ENCODE data around the gene INPP4B.

Gene INPP4B

DNA sequence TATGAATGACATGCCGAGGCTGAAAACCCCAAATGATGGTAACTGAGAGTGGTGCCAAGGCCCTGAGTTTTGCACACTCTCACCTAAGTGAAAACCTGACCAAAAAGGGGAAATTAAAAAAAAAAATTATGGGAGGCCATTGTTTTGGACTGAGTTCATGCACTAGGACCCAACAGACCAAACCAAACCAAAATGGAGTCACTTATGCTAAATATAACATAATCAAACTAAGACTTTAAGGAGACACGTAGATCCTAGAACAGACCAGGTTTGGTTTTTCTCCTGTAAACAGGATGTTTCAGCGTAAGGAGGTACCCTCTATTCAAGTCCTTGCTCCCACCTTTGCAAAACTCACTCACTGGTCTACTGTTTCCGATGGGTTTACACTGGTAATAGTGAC lies 453.0 kb downstream of the INPP4B start:
- no peak overlapping the region for H3K23ac ChIP-seq (ENCODE audit: low read length in 2 of 2)
- no peaks in the 10 kb centered on the region for H3K9me3 ChIP-seq (ENCODE audit: control insufficient read depth, low read length)
- no peaks in the 10 kb centered on the region for H3K36me3 ChIP-seq (ENCODE audit: control insufficient read depth in 1 of 2, insufficient read depth in 2 of 2, low read depth in 1 of 2, low read length in 2 of 2)
- H3K79me1 ChIP-seq (replicated peaks; ENCODE audit: low read length, poor library complexity, severe bottlenecking) = peaks cover 10% of the 10 kb centered on the region
- no peak overlapping the region for H3K4me3 ChIP-seq (ENCODE audit: insufficient read depth in 1 of 2, low read depth in 1 of 2, low read length in 2 of 2)
- WGBS = 71% methylated on average over 4 of the region's 4 CpGs
- H3K4me2 ChIP-seq (ENCODE audit: low read length, poor library complexity, severe bottlenecking) = no peak overlapping the region
- H2AFZ ChIP-seq (ENCODE audit: low read depth, low read length) = no peak overlapping the region
- H3K14ac ChIP-seq (ENCODE audit: low read length in 2 of 2) = no peak overlapping the region
- H3K9ac ChIP-seq (ENCODE audit: low read length) = no peak overlapping the region
- H3K27me3 ChIP-seq (ENCODE audit: control insufficient read depth in 1 of 2, insufficient read depth in 1 of 2, low read length in 2 of 2) = no peaks in the 10 kb centered on the region
- H3K4me1 ChIP-seq (ENCODE audit: control insufficient read depth, insufficient read depth, low read depth, low read length) = no peaks in the 10 kb centered on the region
- H3K27ac ChIP-seq (ENCODE audit: low read length, poor library complexity, severe bottlenecking) = no peak overlapping the region
- H3K18ac ChIP-seq (ENCODE audit: low read depth in 1 of 2, low read length in 2 of 2) = no peak overlapping the region
- DNase-seq = no peak
- H2BK12ac ChIP-seq (ENCODE audit: low read length in 2 of 2) = no peak overlapping the region
- H2BK15ac ChIP-seq (ENCODE audit: low read depth, poor library complexity, severe bottlenecking) = no peak overlapping the region
- H3K4ac ChIP-seq (ENCODE audit: low read depth in 1 of 2, low read length in 2 of 2) = no peak overlapping the region
- H4K8ac ChIP-seq (ENCODE audit: low read length) = no peak overlapping the region
- no peak overlapping the region for H2AK5ac ChIP-seq (ENCODE audit: low read length, severe bottlenecking)
- H2BK120ac ChIP-seq (ENCODE audit: low read depth, low read length) = no peak overlapping the region
- no peak overlapping the region for H2BK5ac ChIP-seq (ENCODE audit: low read depth, low read length, poor library complexity, severe bottlenecking)
- no peak overlapping the region for H4K91ac ChIP-seq (ENCODE audit: low read length)

DNA sequence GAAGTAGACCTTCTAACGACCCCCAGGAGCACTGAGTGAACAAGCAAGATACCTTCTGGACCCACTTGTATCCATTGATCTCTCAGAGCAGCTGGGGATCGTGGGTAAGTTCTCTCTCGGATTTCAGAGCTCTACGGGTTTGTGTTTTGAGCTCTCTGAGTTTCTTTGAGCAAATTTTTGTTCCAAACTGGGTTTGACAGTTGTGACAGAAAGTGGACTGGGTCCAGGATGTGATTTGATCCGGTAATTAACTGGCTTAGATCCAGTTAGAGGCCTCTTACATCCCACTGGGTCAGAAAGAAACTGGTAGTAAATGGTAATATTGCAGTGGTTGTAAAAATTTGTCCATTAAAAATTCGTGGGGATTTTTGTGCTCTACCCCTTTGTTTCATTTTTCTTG lies 459.2 kb downstream of the INPP4B start:
- no peaks in the 10 kb centered on the region for H3K9me3 ChIP-seq (ENCODE audit: control insufficient read depth, low read length)
- 92% methylated on average over 6 of the region's 6 CpGs for WGBS
- no peak overlapping the region for H2BK5ac ChIP-seq (ENCODE audit: low read depth, low read length, poor library complexity, severe bottlenecking)
- no peak overlapping the region for H4K8ac ChIP-seq (ENCODE audit: low read length)
- no peaks in the 10 kb centered on the region for H3K36me3 ChIP-seq (ENCODE audit: control insufficient read depth in 1 of 2, insufficient read depth in 2 of 2, low read depth in 1 of 2, low read length in 2 of 2)
- H2BK15ac ChIP-seq (ENCODE audit: low read depth, poor library complexity, severe bottlenecking) = no peak overlapping the region
- H3K27ac ChIP-seq (ENCODE audit: low read length, poor library complexity, severe bottlenecking) = no peak overlapping the region
- H3K14ac ChIP-seq (ENCODE audit: low read length in 2 of 2) = no peak overlapping the region
- no peak overlapping the region for H2BK12ac ChIP-seq (ENCODE audit: low read length in 2 of 2)
- H3K4me3 ChIP-seq (ENCODE audit: insufficient read depth in 1 of 2, low read depth in 1 of 2, low read length in 2 of 2) = no peak overlapping the region
- no peak overlapping the region for H2AFZ ChIP-seq (ENCODE audit: low read depth, low read length)
- no peaks in the 10 kb centered on the region for H3K4me1 ChIP-seq (ENCODE audit: control insufficient read depth, insufficient read depth, low read depth, low read length)
- no peak for DNase-seq
- peaks cover 9% of the 10 kb centered on the region for H3K79me1 ChIP-seq (replicated peaks; ENCODE audit: low read length, poor library complexity, severe bottlenecking)
- H3K9ac ChIP-seq (ENCODE audit: low read length) = no peak overlapping the region
- H3K4me2 ChIP-seq (ENCODE audit: low read length, poor library complexity, severe bottlenecking) = no peak overlapping the region
- no peak overlapping the region for H4K91ac ChIP-seq (ENCODE audit: low read length)
- no peak overlapping the region for H2BK120ac ChIP-seq (ENCODE audit: low read depth, low read length)
- no peak overlapping the region for H3K18ac ChIP-seq (ENCODE audit: low read depth in 1 of 2, low read length in 2 of 2)
- H3K4ac ChIP-seq (ENCODE audit: low read depth in 1 of 2, low read length in 2 of 2) = no peak overlapping the region
- no peak overlapping the region for H3K23ac ChIP-seq (ENCODE audit: low read length in 2 of 2)
- H2AK5ac ChIP-seq (ENCODE audit: low read length, severe bottlenecking) = no peak overlapping the region
- H3K27me3 ChIP-seq (ENCODE audit: control insufficient read depth in 1 of 2, insufficient read depth in 1 of 2, low read length in 2 of 2) = no peaks in the 10 kb centered on the region

DNA sequence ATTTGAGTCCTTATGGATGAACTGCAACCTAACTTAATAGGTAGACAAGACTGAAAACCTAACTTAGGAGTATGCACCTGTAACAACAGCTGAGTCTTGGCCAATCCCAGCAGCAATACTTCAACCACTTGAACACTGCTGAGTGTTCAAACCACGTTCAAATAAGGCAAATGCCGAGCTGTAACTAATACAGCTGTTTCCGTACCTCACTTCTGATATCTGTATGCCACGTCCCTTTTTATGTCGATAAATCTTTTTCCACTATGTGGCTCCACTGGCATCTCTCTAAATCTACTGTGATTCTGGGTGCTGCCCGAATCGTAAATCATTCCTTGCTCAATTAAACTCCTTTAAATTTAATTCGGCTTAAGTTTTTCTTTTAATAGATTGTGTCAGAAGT lies 459.7 kb downstream of the INPP4B start:
- H2BK12ac ChIP-seq (ENCODE audit: low read length in 2 of 2) = no peak overlapping the region
- H3K9ac ChIP-seq (ENCODE audit: low read length) = no peak overlapping the region
- H3K4me3 ChIP-seq (ENCODE audit: insufficient read depth in 1 of 2, low read depth in 1 of 2, low read length in 2 of 2) = no peak overlapping the region
- H3K79me1 ChIP-seq (replicated peaks; ENCODE audit: low read length, poor library complexity, severe bottlenecking) = peaks cover 9% of the 10 kb centered on the region
- H3K9me3 ChIP-seq (ENCODE audit: control insufficient read depth, low read length) = no peaks in the 10 kb centered on the region
- no peak for DNase-seq
- no peaks in the 10 kb centered on the region for H3K4me1 ChIP-seq (ENCODE audit: control insufficient read depth, insufficient read depth, low read depth, low read length)
- no peak overlapping the region for H4K8ac ChIP-seq (ENCODE audit: low read length)
- H2AFZ ChIP-seq (ENCODE audit: low read depth, low read length) = no peak overlapping the region
- H2BK15ac ChIP-seq (ENCODE audit: low read depth, poor library complexity, severe bottlenecking) = no peak overlapping the region
- no peak overlapping the region for H2BK5ac ChIP-seq (ENCODE audit: low read depth, low read length, poor library complexity, severe bottlenecking)
- H3K27me3 ChIP-seq (ENCODE audit: control insufficient read depth in 1 of 2, insufficient read depth in 1 of 2, low read length in 2 of 2) = no peaks in the 10 kb centered on the region
- 91% methylated on average over 6 of the region's 8 CpGs for WGBS
- no peak overlapping the region for H2BK120ac ChIP-seq (ENCODE audit: low read depth, low read length)
- no peak overlapping the region for H3K23ac ChIP-seq (ENCODE audit: low read length in 2 of 2)
- no peak overlapping the region for H2AK5ac ChIP-seq (ENCODE audit: low read length, severe bottlenecking)
- no peak overlapping the region for H3K18ac ChIP-seq (ENCODE audit: low read depth in 1 of 2, low read length in 2 of 2)
- no peaks in the 10 kb centered on the region for H3K36me3 ChIP-seq (ENCODE audit: control insufficient read depth in 1 of 2, insufficient read depth in 2 of 2, low read depth in 1 of 2, low read length in 2 of 2)
- no peak overlapping the region for H3K14ac ChIP-seq (ENCODE audit: low read length in 2 of 2)
- no peak overlapping the region for H3K27ac ChIP-seq (ENCODE audit: low read length, poor library complexity, severe bottlenecking)
- no peak overlapping the region for H3K4me2 ChIP-seq (ENCODE audit: low read length, poor library complexity, severe bottlenecking)
- H4K91ac ChIP-seq (ENCODE audit: low read length) = no peak overlapping the region
- H3K4ac ChIP-seq (ENCODE audit: low read depth in 1 of 2, low read length in 2 of 2) = no peak overlapping the region

DNA sequence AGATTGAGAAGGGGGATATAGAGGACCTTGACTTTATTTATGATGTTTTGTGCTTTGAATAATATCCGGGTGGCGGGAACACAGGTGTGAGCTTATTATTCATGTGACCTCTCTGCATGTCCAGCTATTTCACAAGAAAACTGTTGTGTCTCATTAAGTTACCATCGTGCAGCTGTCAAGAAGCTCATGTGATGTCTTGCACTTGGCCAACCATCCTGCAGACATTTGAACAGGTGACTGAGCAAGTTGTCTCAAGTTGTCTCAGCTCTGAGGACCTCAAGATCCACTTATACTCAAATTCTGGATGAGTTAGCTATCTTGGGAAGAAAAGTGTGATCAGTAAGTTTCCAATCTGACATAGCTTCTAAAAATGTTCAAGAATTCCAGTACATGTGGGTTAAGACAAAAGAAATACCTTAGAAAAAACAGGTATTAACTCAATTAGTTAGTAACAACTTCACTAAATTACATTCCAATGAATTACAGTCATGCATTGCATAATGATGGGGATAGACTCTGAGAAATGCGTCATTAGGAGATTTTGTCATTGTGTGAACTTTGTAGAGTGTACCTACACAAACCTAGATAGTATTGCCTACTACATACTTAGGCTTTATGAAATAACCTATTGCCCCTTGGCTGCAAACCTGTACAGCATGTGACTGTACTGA lies 462.2 kb downstream of the INPP4B start:
- H2BK12ac ChIP-seq (ENCODE audit: low read length in 2 of 2) = no peak overlapping the region
- no peak overlapping the region for H2AFZ ChIP-seq (ENCODE audit: low read depth, low read length)
- no peaks in the 10 kb centered on the region for H3K36me3 ChIP-seq (ENCODE audit: control insufficient read depth in 1 of 2, insufficient read depth in 2 of 2, low read depth in 1 of 2, low read length in 2 of 2)
- H3K4ac ChIP-seq (ENCODE audit: low read depth in 1 of 2, low read length in 2 of 2) = no peak overlapping the region
- no peak overlapping the region for H2AK5ac ChIP-seq (ENCODE audit: low read length, severe bottlenecking)
- no peak overlapping the region for H3K23ac ChIP-seq (ENCODE audit: low read length in 2 of 2)
- no peak overlapping the region for H3K4me3 ChIP-seq (ENCODE audit: insufficient read depth in 1 of 2, low read depth in 1 of 2, low read length in 2 of 2)
- no peaks in the 10 kb centered on the region for H3K9me3 ChIP-seq (ENCODE audit: control insufficient read depth, low read length)
- peaks cover 3% of the 10 kb centered on the region for H3K4me1 ChIP-seq (ENCODE audit: control insufficient read depth, insufficient read depth, low read depth, low read length)
- H2BK15ac ChIP-seq (ENCODE audit: low read depth, poor library complexity, severe bottlenecking) = no peak overlapping the region
- peaks cover 8% of the 10 kb centered on the region for H3K79me1 ChIP-seq (replicated peaks; ENCODE audit: low read length, poor library complexity, severe bottlenecking)
- no peak overlapping the region for H3K18ac ChIP-seq (ENCODE audit: low read depth in 1 of 2, low read length in 2 of 2)
- H3K4me2 ChIP-seq (ENCODE audit: low read length, poor library complexity, severe bottlenecking) = no peak overlapping the region
- no peaks in the 10 kb centered on the region for H3K27me3 ChIP-seq (ENCODE audit: control insufficient read depth in 1 of 2, insufficient read depth in 1 of 2, low read length in 2 of 2)
- no peak overlapping the region for H3K27ac ChIP-seq (ENCODE audit: low read length, poor library complexity, severe bottlenecking)
- H3K9ac ChIP-seq (ENCODE audit: low read length) = no peak overlapping the region
- no peak overlapping the region for H2BK5ac ChIP-seq (ENCODE audit: low read depth, low read length, poor library complexity, severe bottlenecking)
- H3K14ac ChIP-seq (ENCODE audit: low read length in 2 of 2) = no peak overlapping the region
- no peak overlapping the region for H2BK120ac ChIP-seq (ENCODE audit: low read depth, low read length)
- WGBS = 98% methylated on average over 3 of the region's 4 CpGs
- no peak overlapping the region for H4K91ac ChIP-seq (ENCODE audit: low read length)
- no peak for DNase-seq
- H4K8ac ChIP-seq (ENCODE audit: low read length) = no peak overlapping the region

All from mesenchymal stem cell (in vitro differentiated cells and primary cell).